Epithelial cell of prostate (primary cell): Measurements from ENCODE around the gene C2orf92.
A peak's percentile ranks its signal among the peaks of the same experiment; 100 is the strongest.

Experiments
- DNase-seq: peaks from one replicate; pipeline ENCODE4 v3.0.0-alpha.2; 2011; ENCODE audit warnings: low read depth, low spot score
- H3K27ac ChIP-seq: fragments of 450-650 bp; 2 replicates; pipeline ENCODE4 v1.5.1; 2017; ENCODE audit warnings: mild to moderate bottlenecking

Gene C2orf92

GRCh38 chr2:97726261-97727064 lies 57.0 kb downstream of the C2orf92 start:
- no peak overlapping the region for H3K27ac ChIP-seq
- DNase-seq = no peak

GRCh38 chr2:97727296-97727695 lies 57.8 kb downstream of the C2orf92 start:
- no peak overlapping the region for H3K27ac ChIP-seq
- no peak for DNase-seq

GRCh38 chr2:97728091-97728731 lies 58.7 kb downstream of the C2orf92 start:
- H3K27ac ChIP-seq = no peak overlapping the region
- peak; percentile 49 for DNase-seq

GRCh38 chr2:97730245-97730644 lies 60.7 kb downstream of the C2orf92 start:
- no peak overlapping the region for H3K27ac ChIP-seq
- DNase-seq = peak; percentile 60

GRCh38 chr2:97731274-97732020 lies 61.9 kb downstream of the C2orf92 start:
- no peak overlapping the region for H3K27ac ChIP-seq
- DNase-seq = no peak

- no peak overlapping the region for H3K27ac ChIP-seq
- DNase-seq = no peak
These were observed 63.2 kb downstream of the C2orf92 start for GRCh38 chr2:97732436-97733340.

GRCh38 chr2:97733341-97734035 lies 64.0 kb downstream of the C2orf92 start:
- H3K27ac ChIP-seq = no peak overlapping the region

GRCh38 chr2:97734061-97735051 lies 64.8 kb downstream of the C2orf92 start:
- DNase-seq = no peak
- no peak overlapping the region for H3K27ac ChIP-seq

More at GRCh38 chr2:97733341-97734035, 64.0 kb downstream of the C2orf92 start:
- no peak for DNase-seq

- no peak overlapping the region for H3K27ac ChIP-seq
- no peak for DNase-seq
These were observed 65.6 kb downstream of the C2orf92 start for GRCh38 chr2:97735161-97735561.

GRCh38 chr2:97736185-97736584 lies 66.7 kb downstream of the C2orf92 start:
- DNase-seq = no peak
- H3K27ac ChIP-seq = no peak overlapping the region

- DNase-seq = no peak
- no peak overlapping the region for H3K27ac ChIP-seq
These were observed 67.3 kb downstream of the C2orf92 start for GRCh38 chr2:97736608-97737330.

GRCh38 chr2:97737421-97738178 lies 68.1 kb downstream of the C2orf92 start:
- DNase-seq = no peak

GRCh38 chr2:97738179-97739019 lies 68.9 kb downstream of the C2orf92 start:
- H3K27ac ChIP-seq = no peak overlapping the region
- DNase-seq = no peak

More at GRCh38 chr2:97737421-97738178, 68.1 kb downstream of the C2orf92 start:
- H3K27ac ChIP-seq = no peak overlapping the region

- no peak for DNase-seq
These were observed 69.7 kb downstream of the C2orf92 start for GRCh38 chr2:97739020-97739892.

GRCh38 chr2:97739893-97740245 lies 70.4 kb downstream of the C2orf92 start:
- no peak for DNase-seq
- H3K27ac ChIP-seq = no peak overlapping the region

More at GRCh38 chr2:97739020-97739892, 69.7 kb downstream of the C2orf92 start:
- no peak overlapping the region for H3K27ac ChIP-seq
